IPS-11a (cell line): ENCODE data around the gene PACSIN1.

Experiments
- H3K4me3 ChIP-seq: one replicate; pipeline ENCODE4 v1.5.1; 2013; ENCODE audit warnings: low read depth, low read length, control low read depth

Gene PACSIN1, protein sequence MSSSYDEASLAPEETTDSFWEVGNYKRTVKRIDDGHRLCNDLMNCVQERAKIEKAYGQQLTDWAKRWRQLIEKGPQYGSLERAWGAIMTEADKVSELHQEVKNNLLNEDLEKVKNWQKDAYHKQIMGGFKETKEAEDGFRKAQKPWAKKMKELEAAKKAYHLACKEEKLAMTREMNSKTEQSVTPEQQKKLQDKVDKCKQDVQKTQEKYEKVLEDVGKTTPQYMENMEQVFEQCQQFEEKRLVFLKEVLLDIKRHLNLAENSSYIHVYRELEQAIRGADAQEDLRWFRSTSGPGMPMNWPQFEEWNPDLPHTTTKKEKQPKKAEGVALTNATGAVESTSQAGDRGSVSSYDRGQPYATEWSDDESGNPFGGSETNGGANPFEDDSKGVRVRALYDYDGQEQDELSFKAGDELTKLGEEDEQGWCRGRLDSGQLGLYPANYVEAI

GRCh38 chr6:34465531-34466241, at the start of gene PACSIN1:
TSS of gene PACSIN1 (plus strand) at chr6:34466076. CDS start at chr6:34526306, 60,230 bp downstream.
- H3K4me3 ChIP-seq = peak within 1 kb of the TSS; percentile 51

DNA sequence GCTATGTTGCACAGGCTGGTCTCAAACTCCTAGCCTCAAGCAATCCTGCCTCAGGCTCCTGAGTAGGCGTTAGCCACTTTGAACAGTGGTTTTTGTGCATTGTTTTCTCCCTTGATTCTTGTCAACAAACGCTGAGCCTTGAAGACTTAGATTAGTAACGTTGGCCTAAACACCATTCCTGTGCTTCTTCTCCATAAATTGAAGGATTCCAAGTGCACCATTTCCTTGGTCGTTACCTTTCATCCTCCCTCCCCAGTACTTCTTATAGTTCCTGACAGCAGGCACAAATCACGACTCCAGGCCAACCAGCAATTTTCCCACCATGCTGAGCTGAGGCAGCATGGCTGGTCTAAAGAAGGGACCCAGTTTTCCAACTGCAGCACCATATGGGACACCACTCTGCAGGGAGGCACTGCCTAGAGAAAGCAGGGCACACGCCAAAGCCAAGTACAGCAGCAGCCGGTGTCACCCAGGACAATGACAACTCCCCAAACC, 49.0 kb upstream of the PACSIN1 start:
- no peak overlapping the region for H3K4me3 ChIP-seq

- H3K4me3 ChIP-seq = no peak overlapping the region
These were observed 47.5 kb upstream of the PACSIN1 start for GRCh38 chr6:34418367-34418766.

DNA sequence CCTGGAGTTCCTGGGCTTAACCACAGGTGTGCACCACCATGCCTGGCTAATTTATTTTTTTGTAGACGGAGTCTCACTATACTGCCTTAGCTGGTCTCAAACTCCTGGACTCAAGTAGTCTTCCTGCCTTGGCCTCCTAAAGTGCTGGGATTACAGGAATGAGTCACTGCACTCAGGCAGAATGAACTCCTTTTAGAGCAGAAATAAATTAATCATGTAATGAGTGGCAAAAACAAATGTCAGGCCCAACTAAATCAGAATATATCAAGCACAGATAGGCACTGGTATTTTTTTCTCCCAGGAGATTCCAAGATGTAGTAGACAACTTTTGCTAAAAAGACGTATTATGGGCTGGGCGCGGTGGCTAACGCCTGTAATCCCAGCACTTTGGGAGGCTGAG, 42.6 kb upstream of the PACSIN1 start:
- no peak overlapping the region for H3K4me3 ChIP-seq

GRCh38 chr6:34424200-34425131, 41.4 kb upstream of the PACSIN1 start:
- peak overlapping the region; percentile 98 for H3K4me3 ChIP-seq

DNA sequence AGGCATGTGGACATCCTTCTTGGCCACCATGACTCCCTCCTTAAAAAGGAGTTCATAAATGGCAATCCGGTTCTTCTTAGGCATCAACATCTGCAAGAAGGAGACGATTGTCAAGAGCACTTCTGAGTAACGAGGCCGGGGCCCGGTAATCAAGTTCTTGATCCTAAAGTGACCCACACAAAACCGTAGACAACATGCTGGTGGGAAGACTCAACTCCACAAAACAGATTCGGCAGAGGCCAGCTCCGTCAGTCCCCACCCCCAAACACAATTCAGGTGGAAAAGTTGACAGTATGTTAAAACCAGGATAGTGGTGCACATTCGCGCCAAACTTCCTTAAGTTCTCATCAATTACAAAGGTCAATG, 40.8 kb upstream of the PACSIN1 start:
- H3K4me3 ChIP-seq = peak overlapping the region; percentile 98

GRCh38 chr6:34425498-34426410, 40.1 kb upstream of the PACSIN1 start, which contains the start of gene RPS10:
TSS of gene RPS10 (minus strand) at chr6:34426069. CDS start at chr6:34425221, 848 bp downstream.
- peak within 1 kb of the TSS; percentile 98 for H3K4me3 ChIP-seq

DNA sequence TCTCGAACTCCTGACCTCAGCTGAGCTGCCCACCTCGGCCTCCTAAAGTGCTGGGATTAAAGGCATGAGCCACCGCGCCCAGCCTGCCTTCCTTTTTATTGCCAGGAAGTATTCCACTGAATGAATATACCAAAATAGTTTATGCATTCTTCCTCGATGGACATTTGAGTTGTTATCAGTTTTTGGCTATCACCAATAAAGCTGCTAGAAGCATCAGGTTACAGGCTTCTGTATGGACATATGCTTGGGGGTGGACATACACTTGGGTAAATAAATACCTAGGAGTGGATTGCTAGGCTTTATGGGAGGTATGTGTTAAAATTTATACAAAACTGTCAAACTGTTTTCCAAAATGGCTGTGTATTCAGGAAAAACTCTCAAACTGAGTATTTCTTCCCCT, 30.0 kb upstream of the PACSIN1 start:
- H3K4me3 ChIP-seq = no peak overlapping the region

GRCh38 chr6:34436803-34437643, 28.9 kb upstream of the PACSIN1 start:
- no peak overlapping the region for H3K4me3 ChIP-seq

GRCh38 chr6:34437644-34437970, 28.3 kb upstream of the PACSIN1 start:
- no peak overlapping the region for H3K4me3 ChIP-seq

DNA sequence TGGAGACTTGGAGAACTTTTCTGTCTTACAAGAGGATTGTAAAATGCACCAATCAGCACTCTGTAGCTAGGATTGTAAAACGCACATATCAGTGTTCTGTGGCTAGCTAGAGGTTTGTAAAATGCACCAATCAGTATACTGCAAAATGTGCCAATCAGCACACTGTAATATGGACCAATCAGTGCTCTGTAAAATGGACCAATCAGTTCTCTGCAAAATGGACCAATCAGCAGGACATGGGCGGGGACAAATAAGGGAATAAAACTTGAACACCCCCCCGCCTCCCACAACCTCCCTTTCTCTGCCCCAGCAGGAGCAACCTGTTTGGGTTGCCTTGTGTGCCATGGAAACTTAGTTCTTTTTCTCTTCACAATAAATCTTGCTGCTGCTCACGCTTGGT, 27.2 kb upstream of the PACSIN1 start:
- H3K4me3 ChIP-seq = no peak overlapping the region

GRCh38 chr6:34439442-34439841, 26.4 kb upstream of the PACSIN1 start:
- no peak overlapping the region for H3K4me3 ChIP-seq

- no peak overlapping the region for H3K4me3 ChIP-seq
These were observed 24.4 kb upstream of the PACSIN1 start for GRCh38 chr6:34441526-34441925.

GRCh38 chr6:34445313-34445860, 20.5 kb upstream of the PACSIN1 start:
- H3K4me3 ChIP-seq = no peak overlapping the region

- no peak overlapping the region for H3K4me3 ChIP-seq
These were observed 18.5 kb upstream of the PACSIN1 start for GRCh38 chr6:34447386-34447785.

DNA sequence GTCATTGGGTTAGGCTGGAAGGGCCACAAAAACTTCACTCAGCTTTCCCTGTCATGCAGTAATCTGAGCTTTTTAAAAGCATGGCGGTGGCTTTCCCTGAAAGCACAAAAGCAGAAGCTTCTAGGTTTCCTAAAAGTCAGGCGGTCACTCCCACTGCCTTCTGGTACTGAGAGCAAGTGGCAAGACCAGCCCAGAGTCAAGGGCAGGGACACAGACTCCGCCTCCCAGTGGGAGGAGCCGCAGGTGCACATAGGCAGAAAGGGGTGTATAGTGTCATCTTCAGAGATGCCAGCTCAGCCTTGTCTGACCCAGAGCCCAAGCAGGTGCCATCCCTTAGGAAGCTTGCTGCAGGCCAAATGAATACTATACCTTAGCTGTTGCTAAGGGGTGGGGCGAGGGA, 18.0 kb upstream of the PACSIN1 start:
- no peak overlapping the region for H3K4me3 ChIP-seq

DNA sequence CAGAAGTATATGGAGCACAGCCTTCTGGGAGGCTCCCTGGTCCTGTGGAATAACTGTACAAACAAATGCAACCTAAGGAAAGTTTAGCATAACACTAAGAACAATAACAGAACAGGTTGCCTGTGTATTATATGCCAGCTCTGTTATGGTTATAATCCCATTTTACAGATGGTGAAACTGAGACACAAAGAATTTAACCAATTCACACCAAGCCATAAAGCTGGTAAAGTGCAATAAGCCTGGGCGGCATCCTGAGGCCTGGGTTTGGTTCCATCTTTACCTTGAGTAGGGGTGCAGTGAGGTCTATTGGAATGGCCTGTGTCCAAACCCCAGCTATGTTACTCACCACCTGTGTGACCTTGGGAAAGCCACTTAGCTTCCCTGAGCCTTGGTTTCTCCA, 14.7 kb upstream of the PACSIN1 start:
- H3K4me3 ChIP-seq = no peak overlapping the region

- H3K4me3 ChIP-seq = no peak overlapping the region
These were observed 10.0 kb upstream of the PACSIN1 start for GRCh38 chr6:34455831-34456230.

DNA sequence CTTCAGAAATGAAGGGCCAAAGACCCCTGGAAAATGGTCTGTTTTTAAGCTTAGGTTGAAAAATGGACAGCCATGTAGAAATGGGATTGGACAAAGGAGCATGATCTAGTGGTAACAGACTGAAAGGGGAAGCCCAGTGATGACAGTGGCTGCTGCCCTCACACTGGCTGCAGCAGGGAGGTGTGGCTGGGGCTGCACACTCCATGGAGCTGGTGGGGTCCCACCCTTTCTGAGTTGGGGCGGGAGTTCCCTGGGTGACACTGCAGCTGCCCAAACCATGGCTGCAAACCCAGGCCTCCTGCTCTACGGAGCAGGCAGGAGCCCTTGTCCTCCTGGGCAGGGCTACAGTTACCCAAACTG, 8.5 kb upstream of the PACSIN1 start:
- H3K4me3 ChIP-seq = no peak overlapping the region
